ENCODE data around the gene PCBP4.

PCBP4 gene

GRCh38 chr3:51955175-51955892 is 11.9 kb downstream of the PCBP4 start, which contains the start of gene GPR62:
Gene GPR62 (plus strand): TSS chr3:51955381. CDS start chr3:51955653, 272 bp downstream.
- DNase-seq (ENCODE audit: low spot score), result no peak

- no peak for DNase-seq (ENCODE audit: low spot score)
Measured at GRCh38 chr3:51954713-51955112, 12.5 kb downstream of the PCBP4 start.

GRCh38 chr3:51954105-51954504 is 13.1 kb downstream of the PCBP4 start:
- no peak for DNase-seq (ENCODE audit: low spot score)

GRCh38 chr3:51953445-51953844 is 13.8 kb downstream of the PCBP4 start:
- DNase-seq (ENCODE audit: low spot score), result no peak

- DNase-seq (ENCODE audit: low spot score), result no peak
Measured at GRCh38 chr3:51950899-51951298, 16.4 kb downstream of the PCBP4 start.

- DNase-seq (ENCODE audit: low spot score), result no peak
Measured at GRCh38 chr3:51949121-51949520, 18.1 kb downstream of the PCBP4 start.

- no peak for DNase-seq (ENCODE audit: low spot score)
Measured at GRCh38 chr3:51948016-51948580, 19.2 kb downstream of the PCBP4 start.

GRCh38 chr3:51947215-51947900 is 19.9 kb downstream of the PCBP4 start:
- no peak for DNase-seq (ENCODE audit: low spot score)

- no peak for DNase-seq (ENCODE audit: low spot score)
Measured at GRCh38 chr3:51946796-51947195, 20.5 kb downstream of the PCBP4 start.

GRCh38 chr3:51945926-51946705 is 21.1 kb downstream of the PCBP4 start:
- no peak for DNase-seq (ENCODE audit: low spot score)

- no peak for DNase-seq (ENCODE audit: low spot score)
Measured at GRCh38 chr3:51945031-51945840, 22.0 kb downstream of the PCBP4 start.

GRCh38 chr3:51944451-51945021 is 22.7 kb downstream of the PCBP4 start:
- no peak for DNase-seq (ENCODE audit: low spot score)

- DNase-seq (ENCODE audit: low spot score), result no peak
Measured at GRCh38 chr3:51943451-51944391, 23.5 kb downstream of the PCBP4 start.

GRCh38 chr3:51942603-51943450 is 24.4 kb downstream of the PCBP4 start:
- peak; percentile 63 for DNase-seq (ENCODE audit: low spot score)

- peak; percentile 100 for DNase-seq (ENCODE audit: low spot score)
Measured at GRCh38 chr3:51941798-51942602, 25.3 kb downstream of the PCBP4 start, which contains the start of the genes PARP3 and RRP9. Gene PARP3 (plus strand): TSS chr3:51942363. CDS start chr3:51943356, 993 bp downstream. Gene RRP9 (minus strand): TSS chr3:51941904. CDS start chr3:51941867, 37 bp downstream.

GRCh38 chr3:51941463-51941797 is 25.8 kb downstream of the PCBP4 start:
- no peak for DNase-seq (ENCODE audit: low spot score)

GRCh38 chr3:51940648-51941462 is 26.4 kb downstream of the PCBP4 start:
- no peak for DNase-seq (ENCODE audit: low spot score)

Measured in SW480 (cell line).